ENCODE data around the gene INTS4. TPM values are rescaled to one million over a fixed set of nuclear protein-coding genes. Genes with fewer than 3 reads are reported as not detected.
"Not testable (repeated sequence)": the region's sequence is repeated elsewhere in the genome, so short reads cannot be mapped to it uniquely, and the experiment has no call there.

The INTS4 gene
- polyA plus RNA-seq, 3 donors = 23.5 to 41.7 (median 29.0) TPM

- H2AFZ ChIP-seq (ENCODE audit: insufficient read depth, low read depth, low read length, poor library complexity, severe bottlenecking) = no peak overlapping the region
- no peaks in the 10 kb centered on the region for H4K20me1 ChIP-seq (ENCODE audit: insufficient read depth, low read length)
- 73% methylated on average over 4 of the region's 4 CpGs for WGBS (ENCODE audit: insufficient coverage)
- no peaks in the 10 kb centered on the region for H3K79me2 ChIP-seq (ENCODE audit: insufficient read depth, low read length)
- Mint-ChIP-seq H3K27me3 (ENCODE audit: low read depth in 3 of 3) (peaks cover 14 to 28% (median 23%) of the 10 kb centered on the region in 3 donors), H3K4me3 (no peak overlapping the region), H3K27ac (no peak overlapping the region), H3K36me3 (no peaks in the 10 kb centered on the region), H3K4me1 (peaks cover 9% of the 10 kb centered on the region), H3K9me3 (no peaks in the 10 kb centered on the region)
- peaks cover 4 to 6% of the 10 kb centered on the region in 2 donors for H3K4me1 ChIP-seq (ENCODE audit: control insufficient read depth in 1 of 2, insufficient read depth in 2 of 2, low read length in 2 of 2)
- TF ChIP-seq CTCF (IDR thresholded peaks at IDR 0.05) = no peak
- no peaks in the 10 kb centered on the region for H3K9me3 ChIP-seq (replicated peaks in 1 of 2; ENCODE audit: control insufficient read depth in 1 of 2, insufficient read depth in 1 of 2, low read length in 2 of 2)
- no peak overlapping the region for H3K27ac ChIP-seq (ENCODE audit: low read depth in 1 of 2, low read length in 2 of 2)
- no peak for DNase-seq
- H3K4me2 ChIP-seq (replicated peaks; ENCODE audit: extremely low read depth, low read length, poor library complexity, severe bottlenecking) = no peak overlapping the region
- no peak overlapping the region for H3K4me3 ChIP-seq (replicated peaks in 1 of 3; ENCODE audit: low read depth in 2 of 3, low read length in 3 of 3)
- H3K9ac ChIP-seq (ENCODE audit: insufficient read depth, low read length, poor library complexity, severe bottlenecking) = no peak overlapping the region
- peaks cover 2 to 15% of the 10 kb centered on the region in 2 donors for H3K27me3 ChIP-seq (ENCODE audit: control insufficient read depth in 2 of 2, insufficient read depth in 2 of 2, low read length in 2 of 2)
- intact Hi-C loops (cut with micrococcal nuclease) = no loop called here
- no peaks in the 10 kb centered on the region for H3K36me3 ChIP-seq (replicated peaks in 1 of 2; ENCODE audit: control insufficient read depth in 1 of 2, insufficient read depth in 2 of 2, low read length in 2 of 2)
Measured at GRCh38 chr11:78019808-78020207, 25.3 kb upstream of the INTS4 start.

GRCh38 chr11:78015878-78016277 is 21.4 kb upstream of the INTS4 start:
- no peaks in the 10 kb centered on the region for H3K36me3 ChIP-seq (replicated peaks in 1 of 2; ENCODE audit: control insufficient read depth in 1 of 2, insufficient read depth in 2 of 2, low read length in 2 of 2)
- Mint-ChIP-seq H3K4me1 (no peaks in the 10 kb centered on the region), H3K36me3 (no peaks in the 10 kb centered on the region), H3K9me3 (no peaks in the 10 kb centered on the region), H3K27me3 (ENCODE audit: low read depth in 3 of 3) (peaks cover 0 to 5% (median 3%) of the 10 kb centered on the region in 3 donors), H3K4me3 (no peak overlapping the region), H3K27ac (no peak overlapping the region)
- TF ChIP-seq CTCF (IDR thresholded peaks at IDR 0.05) = no peak
- no peak overlapping the region for H3K4me2 ChIP-seq (replicated peaks; ENCODE audit: extremely low read depth, low read length, poor library complexity, severe bottlenecking)
- no peaks in the 10 kb centered on the region for H3K27me3 ChIP-seq (ENCODE audit: control insufficient read depth in 2 of 2, insufficient read depth in 2 of 2, low read length in 2 of 2)
- no peak overlapping the region for H3K27ac ChIP-seq (ENCODE audit: low read depth in 1 of 2, low read length in 2 of 2)
- no peak for DNase-seq
- H3K4me3 ChIP-seq (replicated peaks in 1 of 3; ENCODE audit: low read depth in 2 of 3, low read length in 3 of 3) = no peak overlapping the region
- no peaks in the 10 kb centered on the region for H3K9me3 ChIP-seq (replicated peaks in 1 of 2; ENCODE audit: control insufficient read depth in 1 of 2, insufficient read depth in 1 of 2, low read length in 2 of 2)
- 100% methylated on average over 1 of the region's 1 CpG for WGBS (ENCODE audit: insufficient coverage)
- H3K9ac ChIP-seq (ENCODE audit: insufficient read depth, low read length, poor library complexity, severe bottlenecking) = no peak overlapping the region
- no peaks in the 10 kb centered on the region for H3K4me1 ChIP-seq (ENCODE audit: control insufficient read depth in 1 of 2, insufficient read depth in 2 of 2, low read length in 2 of 2)
- H2AFZ ChIP-seq (ENCODE audit: insufficient read depth, low read depth, low read length, poor library complexity, severe bottlenecking) = no peak overlapping the region
- no peaks in the 10 kb centered on the region for H3K79me2 ChIP-seq (ENCODE audit: insufficient read depth, low read length)
- no peaks in the 10 kb centered on the region for H4K20me1 ChIP-seq (ENCODE audit: insufficient read depth, low read length)
- intact Hi-C loops (cut with micrococcal nuclease) = no loop called here

GRCh38 chr11:78014937-78015520 is 20.6 kb upstream of the INTS4 start:
- H3K4me2 ChIP-seq (replicated peaks; ENCODE audit: extremely low read depth, low read length, poor library complexity, severe bottlenecking); intact Hi-C loops (cut with micrococcal nuclease); H3K36me3 ChIP-seq (replicated peaks in 1 of 2; ENCODE audit: control insufficient read depth in 1 of 2, insufficient read depth in 2 of 2, low read length in 2 of 2); H3K27ac ChIP-seq (ENCODE audit: low read depth in 1 of 2, low read length in 2 of 2); H3K27ac Mint-ChIP-seq; H3K4me1 ChIP-seq (ENCODE audit: control insufficient read depth in 1 of 2, insufficient read depth in 2 of 2, low read length in 2 of 2); H2AFZ ChIP-seq (ENCODE audit: insufficient read depth, low read depth, low read length, poor library complexity, severe bottlenecking); H3K36me3 Mint-ChIP-seq; H3K4me3 Mint-ChIP-seq; DNase-seq; H3K4me1 Mint-ChIP-seq; H3K27me3 ChIP-seq (ENCODE audit: control insufficient read depth in 2 of 2, insufficient read depth in 2 of 2, low read length in 2 of 2); H3K27me3 Mint-ChIP-seq (ENCODE audit: low read depth in 3 of 3); H3K9ac ChIP-seq (ENCODE audit: insufficient read depth, low read length, poor library complexity, severe bottlenecking); H3K79me2 ChIP-seq (ENCODE audit: insufficient read depth, low read length); H3K9me3 Mint-ChIP-seq; H3K9me3 ChIP-seq (replicated peaks in 1 of 2; ENCODE audit: control insufficient read depth in 1 of 2, insufficient read depth in 1 of 2, low read length in 2 of 2); H3K4me3 ChIP-seq (replicated peaks in 1 of 3; ENCODE audit: low read depth in 2 of 3, low read length in 3 of 3); H4K20me1 ChIP-seq (ENCODE audit: insufficient read depth, low read length): not testable (repeated sequence)
- WGBS (ENCODE audit: insufficient coverage) = 84% methylated on average over 3 of the region's 6 CpGs

Measured in CD14-positive monocyte (primary cell).